HG03432 (cell line): Measurements from ENCODE around the gene CTXN3.

Experiments
- ATAC-seq: cut with Tn5 transposase; IDR thresholded peaks from one replicate; pipeline ENCODE4 v1.9.1; 2021; ENCODE audit warnings: mild to moderate bottlenecking, moderate library complexity; ENCODE audit not compliant: unreplicated experiment

Gene CTXN3

DNA sequence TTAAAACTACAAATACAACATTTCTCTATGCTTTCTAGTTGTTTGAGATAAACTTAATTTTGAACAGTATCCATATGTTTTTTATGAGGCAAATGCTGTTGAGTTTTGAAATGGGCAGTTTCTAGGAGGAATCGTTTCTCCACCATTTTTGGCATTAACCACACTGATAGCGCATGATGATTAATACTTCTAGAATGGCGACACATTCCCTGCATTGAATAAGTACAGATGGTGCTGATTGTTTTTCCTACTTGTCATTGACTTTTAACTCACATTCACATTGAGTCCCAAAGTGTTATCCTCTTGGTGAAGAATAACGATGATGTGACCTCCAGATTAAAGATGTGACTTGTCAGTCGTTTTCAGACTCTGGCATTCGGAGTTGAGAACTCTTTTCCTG is 47.8 kb downstream of the CTXN3 start:
- no peak for ATAC-seq

DNA sequence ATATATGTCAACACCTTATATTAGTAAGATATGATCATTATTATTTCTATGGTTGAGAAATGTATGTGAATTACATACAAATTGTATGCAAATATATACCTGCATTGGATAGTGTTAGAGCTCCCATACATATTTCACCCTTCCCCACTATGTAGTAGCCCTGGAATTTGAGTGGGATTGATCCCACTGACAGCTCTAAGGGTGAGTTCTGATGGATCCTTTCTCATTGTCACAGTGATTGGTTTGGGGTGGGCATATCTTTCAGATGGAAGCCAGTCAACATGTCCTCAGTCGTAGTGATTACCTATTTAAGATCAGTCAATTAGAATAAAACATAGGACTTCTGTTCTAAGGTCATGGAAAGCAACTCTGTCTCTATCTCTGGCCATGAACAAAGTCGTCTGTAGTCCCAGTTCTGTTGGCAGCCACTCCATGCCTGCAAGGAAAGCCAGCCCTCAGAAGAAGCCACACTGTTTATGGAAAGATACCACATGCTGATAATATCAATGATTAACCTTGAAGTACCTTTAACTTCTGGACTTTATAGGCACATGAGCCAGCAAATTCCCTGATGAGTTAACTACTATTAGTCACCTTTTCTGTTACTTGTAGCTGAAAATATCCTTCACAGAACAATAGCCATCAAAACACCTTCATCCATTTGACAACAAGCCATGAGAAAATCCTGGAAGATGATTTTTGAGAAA is 49.2 kb downstream of the CTXN3 start:
- no peak for ATAC-seq

DNA sequence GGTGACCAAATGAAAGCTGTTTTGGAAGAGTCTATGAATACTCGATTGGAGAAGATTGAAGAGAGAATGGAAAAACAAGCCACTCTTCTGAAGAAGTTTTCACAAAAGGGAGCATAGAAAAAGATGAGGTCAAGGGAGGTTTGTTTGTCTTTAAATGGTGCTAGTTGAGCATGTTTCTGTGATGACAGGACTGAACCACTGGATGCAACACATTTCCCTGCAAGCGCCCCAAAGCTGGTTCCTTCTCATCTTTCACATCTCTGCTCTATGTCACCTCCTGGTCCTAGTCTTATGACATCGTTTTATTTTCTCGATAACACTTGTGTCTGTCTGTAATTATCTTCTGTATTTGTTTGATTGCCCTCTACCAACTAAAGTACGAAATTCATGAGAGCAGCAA is 50.5 kb downstream of the CTXN3 start:
- no peak for ATAC-seq

DNA sequence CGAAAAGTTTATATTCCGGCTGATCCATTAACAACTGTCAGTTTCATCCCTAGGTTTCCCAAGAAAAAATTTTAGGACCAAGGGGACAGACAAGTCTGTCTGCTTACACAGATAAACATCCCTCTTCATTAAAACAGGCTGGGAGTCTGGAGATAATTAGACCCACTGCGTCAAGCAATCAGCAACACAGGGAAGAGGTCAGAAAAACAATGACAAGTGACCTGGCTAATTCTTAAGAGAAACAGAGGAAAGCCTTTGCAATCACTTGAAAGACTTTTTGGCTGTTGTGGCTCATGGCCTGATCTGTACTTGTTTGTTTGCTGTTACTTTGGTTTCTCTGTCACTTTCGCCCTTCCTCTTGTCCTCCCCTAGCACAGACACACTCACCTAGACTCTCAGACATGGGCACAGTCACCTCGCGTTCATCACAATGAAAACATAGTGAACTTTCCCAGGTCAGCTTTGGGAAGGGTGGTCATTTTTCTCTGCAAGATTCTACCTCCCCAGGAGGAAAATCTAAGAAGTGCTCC is 51.4 kb downstream of the CTXN3 start:
- no peak for ATAC-seq

- ATAC-seq, result no peak
Measured at GRCh38 chr5:127702434-127702833, 53.6 kb downstream of the CTXN3 start.

- ATAC-seq, result no peak
Measured at GRCh38 chr5:127702926-127703561, 54.2 kb downstream of the CTXN3 start, which contains the start of gene CCDC192. CCDC192 (plus strand) TSS chr5:127703391; CDS start chr5:127703446, 55 bp downstream.

DNA sequence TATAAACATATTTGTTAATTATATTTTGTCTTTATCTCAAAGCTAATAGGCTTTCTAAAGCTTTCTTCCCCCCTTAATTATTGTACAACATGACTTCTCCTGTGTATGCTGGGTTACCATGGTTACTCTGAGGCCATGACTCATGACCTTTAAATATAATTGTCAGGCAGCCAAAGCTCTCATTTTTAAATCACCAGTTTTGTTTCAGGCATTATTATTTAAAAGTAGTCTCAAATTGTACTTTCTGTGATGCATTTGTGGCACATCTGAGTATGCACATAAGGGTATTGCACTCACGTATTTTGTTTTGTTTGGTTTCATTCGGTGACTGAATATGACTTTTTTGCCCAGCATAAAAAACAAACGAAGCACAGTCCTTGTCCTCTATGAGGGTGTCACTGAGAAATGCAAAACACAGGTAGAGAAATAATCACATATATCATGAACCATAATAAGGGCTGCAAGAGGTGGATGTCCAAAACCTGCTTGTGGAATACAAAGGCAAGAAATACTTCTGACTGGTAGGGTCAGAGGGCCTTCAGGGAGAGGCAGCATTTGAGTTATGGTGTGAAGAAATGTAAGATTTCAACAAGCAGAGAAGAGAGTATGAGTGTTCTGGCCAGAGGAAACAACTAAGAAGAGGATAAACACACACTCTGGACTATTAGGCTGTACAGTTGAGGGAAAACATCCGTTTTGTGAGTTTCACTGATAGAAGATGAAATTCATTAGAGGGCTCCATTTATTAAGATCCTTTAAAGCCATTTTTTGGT is 56.4 kb downstream of the CTXN3 start:
- peak; percentile 61 for ATAC-seq

DNA sequence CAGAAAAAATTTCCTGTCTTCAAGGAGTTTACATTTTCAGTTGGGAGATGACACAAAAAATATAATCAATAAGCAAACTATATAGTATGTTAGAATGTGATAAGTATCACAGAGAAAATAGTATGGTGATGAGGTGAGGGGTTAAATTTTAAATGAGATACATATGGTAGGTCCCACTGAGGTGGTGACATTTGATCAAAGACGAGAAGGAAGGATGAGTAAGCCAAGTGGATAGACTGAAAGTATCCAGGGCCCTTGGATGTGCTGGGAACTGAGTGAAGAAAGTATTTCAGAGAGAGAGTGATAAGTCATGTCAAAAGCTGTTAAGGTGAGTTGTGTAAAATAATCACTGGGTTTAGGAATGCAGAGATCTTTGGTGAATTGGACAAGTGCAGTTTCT is 57.8 kb downstream of the CTXN3 start:
- ATAC-seq, result no peak

- no peak for ATAC-seq
Measured at GRCh38 chr5:127707209-127707608, 58.3 kb downstream of the CTXN3 start.
